ENCODE data around the gene GRID2. TPM values are rescaled to one million over a fixed set of nuclear protein-coding genes. Genes with fewer than 3 reads are reported as not detected.

The GRID2 gene
- total and polyA plus RNA-seq, 9 of the 15 experiments (the other 6 are each of a cell fraction or from before 2014, with no cell fraction given), result 0.04 TPM; not detected in 7

DNA sequence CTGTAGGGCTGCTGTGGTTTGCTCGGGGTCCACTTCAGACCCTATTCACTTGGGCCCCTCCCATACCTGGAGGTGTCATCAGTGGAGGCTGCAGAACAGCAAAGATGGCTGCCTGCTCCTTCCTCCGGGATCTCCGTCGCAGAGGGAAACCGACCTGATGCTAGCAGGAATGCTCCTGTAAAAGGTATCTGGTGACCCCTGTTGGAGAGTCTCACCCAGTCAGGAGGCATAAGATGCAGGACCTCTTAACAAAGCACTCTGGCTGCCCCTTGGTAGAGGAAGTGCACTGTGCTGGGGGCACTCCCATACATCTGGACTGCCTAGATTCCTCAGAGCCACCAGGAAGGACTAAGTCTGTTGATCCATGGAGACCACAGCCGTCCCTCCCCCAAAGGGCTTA, 296.9 kb downstream of the GRID2 start:
- 3% methylated on average over 6 of the region's 6 CpGs for WGBS (ENCODE audit: insufficient coverage, low coverage, missing lambda C conversion rate)
- FAIRE-seq (no peak), DNase-seq (ENCODE audit: extremely low read depth in 1 of 4, low spot score in 3 of 4) (no peak), ATAC-seq (no peak)
- ChIA-PET CTCF (ENCODE audit: low intra/inter-chr PET ratio) (no interaction called here), POLR2A (no interaction called here)
- Histone ChIP-seq H3K4me2 (ENCODE audit: insufficient read depth, low read length) (no peak overlapping the region), H4K20me1 (replicated peaks; ENCODE audit: control insufficient read depth, insufficient read depth, low read length) (no peaks in the 10 kb centered on the region), H3K27ac (ENCODE audit: extremely low read depth, low read depth, low read length) (no peak overlapping the region), H2AFZ (ENCODE audit: low read depth, low read length) (no peak overlapping the region), H3K27me3 (ENCODE audit: control insufficient read depth in 2 of 2, insufficient read depth in 2 of 2, low read length in 2 of 2) (no peaks in the 10 kb centered on the region), H3K79me2 (ENCODE audit: control insufficient read depth, insufficient read depth, low read length) (no peaks in the 10 kb centered on the region), H3K9me1 (ENCODE audit: control insufficient read depth, insufficient read depth, low read length) (no peaks in the 10 kb centered on the region), H3K9me3 (replicated peaks; ENCODE audit: control insufficient read depth, insufficient read depth, low read depth, low read length) (no peaks in the 10 kb centered on the region), H3K36me3 (ENCODE audit: control insufficient read depth, insufficient read depth, low read length) (no peaks in the 10 kb centered on the region), H3K4me1 (replicated peaks in 1 of 2; ENCODE audit: control insufficient read depth in 2 of 2, insufficient read depth in 2 of 2, low read length in 2 of 2) (no peaks in the 10 kb centered on the region), H3K9ac (ENCODE audit: insufficient read depth in 1 of 2, low read depth in 2 of 2, low read length in 2 of 2) (no peak overlapping the region), H3K4me3 (no peak overlapping the region)
- BruUV-seq (replicated peaks), result no TSS peak
- intact Hi-C loops (cut with micrococcal nuclease) (no loop called here), in situ Hi-C loops (cut with MboI) (no loop called here)
- TF ChIP-seq, protein P1, sequence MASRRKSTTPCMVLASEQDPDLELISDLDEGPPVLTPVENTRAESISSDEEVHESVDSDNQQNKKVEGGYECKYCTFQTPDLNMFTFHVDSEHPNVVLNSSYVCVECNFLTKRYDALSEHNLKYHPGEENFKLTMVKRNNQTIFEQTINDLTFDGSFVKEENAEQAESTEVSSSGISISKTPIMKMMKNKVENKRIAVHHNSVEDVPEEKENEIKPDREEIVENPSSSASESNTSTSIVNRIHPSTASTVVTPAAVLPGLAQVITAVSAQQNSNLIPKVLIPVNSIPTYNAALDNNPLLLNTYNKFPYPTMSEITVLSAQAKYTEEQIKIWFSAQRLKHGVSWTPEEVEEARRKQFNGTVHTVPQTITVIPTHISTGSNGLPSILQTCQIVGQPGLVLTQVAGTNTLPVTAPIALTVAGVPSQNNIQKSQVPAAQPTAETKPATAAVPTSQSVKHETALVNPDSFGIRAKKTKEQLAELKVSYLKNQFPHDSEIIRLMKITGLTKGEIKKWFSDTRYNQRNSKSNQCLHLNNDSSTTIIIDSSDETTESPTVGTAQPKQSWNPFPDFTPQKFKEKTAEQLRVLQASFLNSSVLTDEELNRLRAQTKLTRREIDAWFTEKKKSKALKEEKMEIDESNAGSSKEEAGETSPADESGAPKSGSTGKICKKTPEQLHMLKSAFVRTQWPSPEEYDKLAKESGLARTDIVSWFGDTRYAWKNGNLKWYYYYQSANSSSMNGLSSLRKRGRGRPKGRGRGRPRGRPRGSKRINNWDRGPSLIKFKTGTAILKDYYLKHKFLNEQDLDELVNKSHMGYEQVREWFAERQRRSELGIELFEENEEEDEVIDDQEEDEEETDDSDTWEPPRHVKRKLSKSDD (conservative IDR thresholded peaks at IDR 0.05; ENCODE audit: low read length), result no peak
- TF ChIP-seq KDM4B (IDR thresholded peaks at IDR 0.05; ENCODE audit: borderline replicate concordance in 2 of 2, low read depth in 1 of 2) (no peak), ZC3H8 (IDR thresholded peaks at IDR 0.05) (no peak)

DNA sequence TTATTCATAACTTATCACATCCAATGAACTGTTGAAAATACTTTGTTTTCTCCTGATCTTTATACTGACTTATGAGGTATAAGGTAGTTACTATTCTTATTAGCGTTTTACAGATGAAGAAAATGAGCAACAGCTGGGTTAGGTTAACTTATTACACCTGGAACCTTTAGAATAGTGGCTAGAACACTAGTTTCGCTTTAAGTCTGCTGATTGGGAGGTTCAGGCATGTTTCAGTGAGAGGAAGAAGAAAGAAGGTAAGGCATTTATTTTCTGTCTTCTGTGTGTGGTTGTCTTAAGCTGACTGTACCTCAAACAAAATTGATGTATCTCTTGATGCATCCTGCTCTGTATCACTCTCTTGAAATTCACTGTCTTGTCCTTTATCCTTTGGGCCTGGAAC, 302.5 kb downstream of the GRID2 start:
- Histone ChIP-seq H3K9me3 (replicated peaks; ENCODE audit: control insufficient read depth, insufficient read depth, low read depth, low read length) (no peaks in the 10 kb centered on the region), H2AFZ (ENCODE audit: low read depth, low read length) (no peak overlapping the region), H3K79me2 (ENCODE audit: control insufficient read depth, insufficient read depth, low read length) (no peaks in the 10 kb centered on the region), H3K27ac (ENCODE audit: extremely low read depth, low read depth, low read length) (no peak overlapping the region), H3K36me3 (ENCODE audit: control insufficient read depth, insufficient read depth, low read length) (no peaks in the 10 kb centered on the region), H3K4me1 (replicated peaks in 1 of 2; ENCODE audit: control insufficient read depth in 2 of 2, insufficient read depth in 2 of 2, low read length in 2 of 2) (no peaks in the 10 kb centered on the region), H3K4me3 (no peak overlapping the region), H3K4me2 (ENCODE audit: insufficient read depth, low read length) (no peak overlapping the region), H3K27me3 (ENCODE audit: control insufficient read depth in 2 of 2, insufficient read depth in 2 of 2, low read length in 2 of 2) (no peaks in the 10 kb centered on the region), H3K9ac (ENCODE audit: insufficient read depth in 1 of 2, low read depth in 2 of 2, low read length in 2 of 2) (no peak overlapping the region), H3K9me1 (ENCODE audit: control insufficient read depth, insufficient read depth, low read length) (no peaks in the 10 kb centered on the region), H4K20me1 (replicated peaks; ENCODE audit: control insufficient read depth, insufficient read depth, low read length) (no peaks in the 10 kb centered on the region)
- DNase-seq (ENCODE audit: extremely low read depth in 1 of 4, low spot score in 3 of 4) (no peak), ATAC-seq (no peak), FAIRE-seq (no peak)
- CTCF ChIA-PET (ENCODE audit: low intra/inter-chr PET ratio), result no interaction called here
- intact Hi-C loops (cut with micrococcal nuclease), result no loop called here
- no TSS peak for BruUV-seq (replicated peaks)
- POLR2A ChIA-PET, result no interaction called here
- in situ Hi-C loops (cut with MboI), result no loop called here
- 0% methylated on average over 2 of the region's 2 CpGs for WGBS (ENCODE audit: insufficient coverage, low coverage, missing lambda C conversion rate)
- TF ChIP-seq, protein P2, sequence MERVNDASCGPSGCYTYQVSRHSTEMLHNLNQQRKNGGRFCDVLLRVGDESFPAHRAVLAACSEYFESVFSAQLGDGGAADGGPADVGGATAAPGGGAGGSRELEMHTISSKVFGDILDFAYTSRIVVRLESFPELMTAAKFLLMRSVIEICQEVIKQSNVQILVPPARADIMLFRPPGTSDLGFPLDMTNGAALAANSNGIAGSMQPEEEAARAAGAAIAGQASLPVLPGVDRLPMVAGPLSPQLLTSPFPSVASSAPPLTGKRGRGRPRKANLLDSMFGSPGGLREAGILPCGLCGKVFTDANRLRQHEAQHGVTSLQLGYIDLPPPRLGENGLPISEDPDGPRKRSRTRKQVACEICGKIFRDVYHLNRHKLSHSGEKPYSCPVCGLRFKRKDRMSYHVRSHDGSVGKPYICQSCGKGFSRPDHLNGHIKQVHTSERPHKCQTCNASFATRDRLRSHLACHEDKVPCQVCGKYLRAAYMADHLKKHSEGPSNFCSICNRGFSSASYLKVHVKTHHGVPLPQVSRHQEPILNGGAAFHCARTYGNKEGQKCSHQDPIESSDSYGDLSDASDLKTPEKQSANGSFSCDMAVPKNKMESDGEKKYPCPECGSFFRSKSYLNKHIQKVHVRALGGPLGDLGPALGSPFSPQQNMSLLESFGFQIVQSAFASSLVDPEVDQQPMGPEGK (CRISPR knock-in tag; IDR thresholded peaks at IDR 0.05; ENCODE audit: borderline replicate concordance), result no peak
- TF ChIP-seq FIP1L1 (IDR thresholded peaks at IDR 0.05; ENCODE audit: low read depth, low read length, poor library complexity, severe bottlenecking) (no peak), SIX5 (IDR thresholded peaks at IDR 0.05; ENCODE audit: borderline replicate concordance in 1 of 2, insufficient read depth in 1 of 2, low read depth in 1 of 2, low read length in 2 of 2) (no peak), ZFX (CRISPR knock-in tag; IDR thresholded peaks at IDR 0.05) (no peak), ZNF384 (IDR thresholded peaks at IDR 0.05; ENCODE audit: low read depth, low read length) (no peak), NUFIP1 (IDR thresholded peaks at IDR 0.05; ENCODE audit: partially characterized antibody) (no peak)
- TF ChIP-seq, protein P3, sequence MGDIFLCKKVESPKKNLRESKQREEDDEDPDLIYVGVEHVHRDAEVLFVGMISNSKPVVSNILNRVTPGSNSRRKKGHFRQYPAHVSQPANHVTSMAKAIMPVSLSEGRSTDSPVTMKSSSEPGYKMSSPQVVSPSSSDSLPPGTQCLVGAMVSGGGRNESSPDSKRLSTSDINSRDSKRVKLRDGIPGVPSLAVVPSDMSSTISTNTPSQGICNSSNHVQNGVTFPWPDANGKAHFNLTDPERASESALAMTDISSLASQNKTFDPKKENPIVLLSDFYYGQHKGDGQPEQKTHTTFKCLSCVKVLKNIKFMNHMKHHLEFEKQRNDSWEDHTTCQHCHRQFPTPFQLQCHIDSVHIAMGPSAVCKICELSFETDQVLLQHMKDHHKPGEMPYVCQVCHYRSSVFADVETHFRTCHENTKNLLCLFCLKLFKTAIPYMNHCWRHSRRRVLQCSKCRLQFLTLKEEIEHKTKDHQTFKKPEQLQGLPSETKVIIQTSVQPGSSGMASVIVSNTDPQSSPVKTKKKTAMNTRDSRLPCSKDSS (IDR thresholded peaks at IDR 0.05; ENCODE audit: low read depth, partially characterized antibody), result no peak
